ENCODE measurements around the gene MUC6.
A peak's percentile ranks its signal among the peaks of the same experiment; 100 is the strongest.

MUC6 gene

GRCh38 chr11:1050581-1051355, 14.2 kb upstream of the MUC6 start (continued):
- no peak for TF ChIP-seq ZNF23 (tag by site-specific recombination; IDR thresholded peaks at IDR 0.05; ENCODE audit: borderline replicate concordance)
- TF ChIP-seq MYNN (tag by site-specific recombination; IDR thresholded peaks at IDR 0.05; ENCODE audit: borderline replicate concordance), result no peak
- no peak for TF ChIP-seq ZNF341 (tag by site-specific recombination; IDR thresholded peaks at IDR 0.05; ENCODE audit: low read depth)
- peak; percentile 97 for TF ChIP-seq ZNF335 (tag by site-specific recombination; conservative IDR thresholded peaks at IDR 0.05)
- TF ChIP-seq GLIS1 (tag by site-specific recombination; IDR thresholded peaks at IDR 0.05), result no peak
- no peak for TF ChIP-seq ZNF133 (tag by site-specific recombination; IDR thresholded peaks at IDR 0.05)
- no peak for TF ChIP-seq ELK4 (IDR thresholded peaks at IDR 0.05; ENCODE audit: borderline replicate concordance, low read depth, low read length)
- peak; percentile 84 for TF ChIP-seq CTCF (tag by site-specific recombination; IDR thresholded peaks at IDR 0.05)
- no peak for TF ChIP-seq ZBTB49 (tag by site-specific recombination; IDR thresholded peaks at IDR 0.05; ENCODE audit: low read depth)
- no peak for TF ChIP-seq ZNF658 (tag by site-specific recombination; IDR thresholded peaks at IDR 0.05)
- no peak for TF ChIP-seq ZNF175 (tag by site-specific recombination; IDR thresholded peaks at IDR 0.05)
- no peak for TF ChIP-seq GFI1B (tag by site-specific recombination; IDR thresholded peaks at IDR 0.05)
- TF ChIP-seq ZNF211 (tag by site-specific recombination; IDR thresholded peaks at IDR 0.05; ENCODE audit: low read depth), result no peak
- TF ChIP-seq ZBTB20 (tag by site-specific recombination; IDR thresholded peaks at IDR 0.05), result no peak
- TF ChIP-seq ZNF488 (tag by site-specific recombination; IDR thresholded peaks at IDR 0.05), result no peak
- TF ChIP-seq ZNF600 (tag by site-specific recombination; IDR thresholded peaks at IDR 0.05), result peak; percentile 78
- TF ChIP-seq ZNF174 (tag by site-specific recombination; IDR thresholded peaks at IDR 0.05), result no peak
- TF ChIP-seq ZNF664 (tag by site-specific recombination; IDR thresholded peaks at IDR 0.05), result no peak
- TF ChIP-seq ZNF555 (tag by site-specific recombination; conservative IDR thresholded peaks at IDR 0.05), result no peak
- no peak for TF ChIP-seq ZNF350 (tag by site-specific recombination; IDR thresholded peaks at IDR 0.05)
- 0 out of 2 replicates have a peak, but pooled peaks have one; percentile 26 for TF ChIP-seq PBX3 (CRISPR knock-in tag; IDR thresholded peaks at IDR 0.05)
- TF ChIP-seq HOXA7 (CRISPR knock-in tag; IDR thresholded peaks at IDR 0.05; ENCODE audit: borderline replicate concordance), result no peak
- no peak for TF ChIP-seq ZNF157 (tag by site-specific recombination; IDR thresholded peaks at IDR 0.05)
- peak; percentile 84 for TF ChIP-seq KLF1 (tag by site-specific recombination; IDR thresholded peaks at IDR 0.05)
- TF ChIP-seq HIC1 (tag by site-specific recombination; IDR thresholded peaks at IDR 0.05), result peak; percentile 56
- TF ChIP-seq ZXDB (tag by site-specific recombination; IDR thresholded peaks at IDR 0.05), result no peak
- no peak for TF ChIP-seq YY1 (tag by site-specific recombination; IDR thresholded peaks at IDR 0.05)
- TF ChIP-seq ZBTB10 (tag by site-specific recombination; IDR thresholded peaks at IDR 0.05), result no peak
